Right cardiac atrium (tissue), 5 donors: ENCODE data around the gene RPS6KA3. TPM values are rescaled to one million over a fixed set of nuclear protein-coding genes. Genes with fewer than 3 reads are reported as not detected.
"Not testable (repeated sequence)": the region's sequence is repeated elsewhere in the genome, so short reads cannot be mapped to it uniquely, and the experiment has no call there.

Experiments used
- ATAC-seq, 2 donors: fragments of 200-7000 bp; cut with Tn5 transposase; one replicate each; pipeline versions ENCODE4 v1.8.0 to v1.9.1; 2020; ENCODE audit warnings: moderate library complexity in 2 of 2, mild to moderate bottlenecking in 1 of 2
- DNase-seq, 3 donors: peaks; one replicate each; pipeline ENCODE4 v3.0.0-alpha.2; 2020
- H3K27ac ChIP-seq: one replicate; pipeline ENCODE4 v1.5.1; 2013; ENCODE audit warnings: mild to moderate bottlenecking, low read length, control low read depth, moderate library complexity
- H3K27me3 ChIP-seq: one replicate; pipeline ENCODE4 v1.6.1; 2013; ENCODE audit not compliant: control insufficient read depth, insufficient read depth
- H3K4me1 ChIP-seq: one replicate; pipeline ENCODE4 v1.6.1; 2013; ENCODE audit warnings: low read length; ENCODE audit not compliant: control insufficient read depth, insufficient read depth
- H3K4me3 ChIP-seq: one replicate; pipeline ENCODE4 v1.5.1; 2013; ENCODE audit warnings: low read length, control low read depth
- H3K9me3 ChIP-seq: one replicate; pipeline ENCODE4 v1.6.1; 2013; ENCODE audit warnings: low read length; ENCODE audit not compliant: control insufficient read depth
- WGBS: extraction: QIAGEN DNeasy Blood & Tissue Kit; methylation state at CpG from one replicate; pipeline ENCODE4 v1.1.7; 2013; 5-methylcytosine and 5-hydroxymethylcytosine counted together
- intact Hi-C, 4 donors: fragments of 100-400 bp; cut with DNase I; formaldehyde crosslinking; loops; one replicate each; pipeline versions ENCODE4 v1.11.0 to v1.14.0; 2022 to 2023
- polyA plus RNA-seq: library from polyadenylated mRNA; stranded (reverse); fragments of 200-250 nt; gene quantifications from one replicate; pipeline ENCODE4 v1.2.3, GENCODE V29; 2013
- total RNA-seq, 4 donors: library from RNA; stranded (reverse); fragmentation: NEBNext Ultra II Directional; extraction: Animal tissue kit (Norgen Biotek cat#: 25700); gene quantifications; one replicate each; pipeline ENCODE4 v1.2.1, GENCODE V29; 2021
- donor health status: healthy with polysubstance abuse.
- donor health status: DM: no; HTN: yes; CAD: no.
- donor health status: DM: no; HTN: no; CAD: no.
- donor health status: DM: no; HTN: yes; CAD: no; lungs with severe emphysema.
- donor health status: DM: yes; HTN: yes; CAD: no.

The RPS6KA3 gene
- total and polyA plus RNA-seq, 5 donors = 11.1 to 37.4 (median 28.2) TPM

DNA sequence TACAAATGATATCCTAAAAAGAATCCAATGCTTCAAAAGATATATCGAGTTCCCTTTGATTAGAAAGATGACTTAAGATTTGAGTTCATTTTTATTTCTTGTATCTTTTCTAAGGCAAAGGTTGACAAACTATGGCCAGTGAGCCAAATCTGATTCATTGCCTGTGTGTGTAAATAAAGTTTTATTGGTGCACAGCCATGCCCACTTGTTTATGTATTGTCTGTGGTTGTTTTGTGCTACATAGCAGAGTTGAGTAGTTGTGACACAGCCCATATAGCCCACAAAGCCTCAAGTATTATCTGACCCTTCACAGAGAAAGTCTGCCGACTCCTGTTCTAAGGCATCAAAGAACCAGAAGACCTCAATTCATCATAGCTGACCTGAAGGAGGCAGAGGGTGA is 92.9 kb downstream of the RPS6KA3 start:
- no peaks in the 10 kb centered on the region for H3K27me3 ChIP-seq
- no peak overlapping the region for H3K27ac ChIP-seq
- 94% methylated on average over 2 of the region's 2 CpGs for WGBS
- DNase-seq = no peak
- no peak for ATAC-seq
- intact Hi-C loops = no loop called here
- no peak overlapping the region for H3K4me3 ChIP-seq
- no peaks in the 10 kb centered on the region for H3K4me1 ChIP-seq
- H3K9me3 ChIP-seq = no peaks in the 10 kb centered on the region

DNA sequence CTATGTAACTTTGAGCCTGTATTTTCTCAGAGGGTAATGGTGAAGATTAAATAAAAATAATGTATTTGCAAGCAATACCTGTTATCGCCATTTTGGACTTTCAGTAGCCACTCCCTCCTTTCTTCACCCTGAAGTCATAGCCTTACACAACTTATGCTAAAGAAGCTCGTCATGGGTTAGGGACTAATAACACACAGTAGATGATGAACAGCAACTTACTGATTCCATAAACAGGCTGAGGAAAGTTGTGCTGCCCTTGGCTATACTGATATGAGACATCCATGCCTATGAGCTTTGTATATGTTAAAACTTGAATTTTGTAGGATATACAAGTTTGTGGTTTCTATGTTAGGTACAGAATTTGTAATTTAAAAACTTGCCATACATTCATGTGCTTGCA is 93.4 kb downstream of the RPS6KA3 start:
- intact Hi-C loops = no loop called here

DNA sequence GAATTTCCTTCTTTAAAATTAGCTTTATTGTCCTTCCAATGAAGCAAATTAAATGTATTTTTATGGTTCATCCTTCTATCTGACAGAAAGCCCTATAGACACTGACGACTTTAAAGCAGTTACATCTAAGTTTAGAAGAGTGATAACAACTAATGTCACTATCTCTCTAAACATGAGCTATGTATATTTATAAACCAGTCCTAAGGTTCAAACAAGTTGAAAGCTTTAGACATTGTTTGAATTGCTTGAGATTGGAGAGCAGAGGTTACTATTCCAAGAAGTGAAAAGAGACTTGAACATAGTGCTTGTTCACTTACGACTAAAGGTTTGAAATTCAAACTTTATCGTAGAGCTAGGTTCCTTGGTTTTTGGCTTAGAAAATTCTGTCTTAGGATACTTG is 94.8 kb downstream of the RPS6KA3 start:
- no peak overlapping the region for H3K4me3 ChIP-seq
- 66% methylated on average over 3 of the region's 3 CpGs for WGBS
- intact Hi-C loops = no loop called here
- no peaks in the 10 kb centered on the region for H3K27me3 ChIP-seq
- H3K9me3 ChIP-seq = no peaks in the 10 kb centered on the region
- no peak overlapping the region for H3K27ac ChIP-seq
- no peak for ATAC-seq
- H3K4me1 ChIP-seq = no peaks in the 10 kb centered on the region
- DNase-seq = no peak

More for the DNA sequence above, 93.4 kb downstream of the RPS6KA3 start:
- Histone ChIP-seq H3K27ac (no peak overlapping the region), H3K27me3 (no peaks in the 10 kb centered on the region), H3K4me1 (no peaks in the 10 kb centered on the region), H3K4me3 (no peak overlapping the region), H3K9me3 (no peaks in the 10 kb centered on the region)
- ATAC-seq (no peak), DNase-seq (no peak)
- 97% methylated on average over 2 of the region's 2 CpGs for WGBS

DNA sequence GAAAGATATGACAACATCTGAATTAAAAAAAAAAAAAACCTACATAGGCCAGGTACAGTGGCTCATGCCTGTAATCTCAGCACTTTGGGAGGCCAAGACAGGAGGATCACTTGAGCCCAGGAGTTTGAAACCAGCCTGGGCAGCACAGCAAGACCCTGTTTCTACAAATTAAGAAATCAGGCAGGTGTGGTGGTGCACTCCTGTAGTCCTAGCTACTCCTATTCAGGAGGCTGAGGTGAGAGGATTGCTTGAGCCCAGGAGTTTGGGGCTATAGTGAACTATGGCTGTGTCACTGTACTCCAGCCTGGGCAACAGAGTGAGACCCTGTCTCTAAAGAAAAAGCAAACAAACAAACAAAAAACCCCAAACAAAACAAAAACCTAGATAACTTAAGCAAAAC is 104.2 kb downstream of the RPS6KA3 start:
- intact Hi-C loops, H3K4me1 ChIP-seq, ATAC-seq, H3K9me3 ChIP-seq, H3K27me3 ChIP-seq, DNase-seq, H3K27ac ChIP-seq, H3K4me3 ChIP-seq: not testable (repeated sequence)

DNA sequence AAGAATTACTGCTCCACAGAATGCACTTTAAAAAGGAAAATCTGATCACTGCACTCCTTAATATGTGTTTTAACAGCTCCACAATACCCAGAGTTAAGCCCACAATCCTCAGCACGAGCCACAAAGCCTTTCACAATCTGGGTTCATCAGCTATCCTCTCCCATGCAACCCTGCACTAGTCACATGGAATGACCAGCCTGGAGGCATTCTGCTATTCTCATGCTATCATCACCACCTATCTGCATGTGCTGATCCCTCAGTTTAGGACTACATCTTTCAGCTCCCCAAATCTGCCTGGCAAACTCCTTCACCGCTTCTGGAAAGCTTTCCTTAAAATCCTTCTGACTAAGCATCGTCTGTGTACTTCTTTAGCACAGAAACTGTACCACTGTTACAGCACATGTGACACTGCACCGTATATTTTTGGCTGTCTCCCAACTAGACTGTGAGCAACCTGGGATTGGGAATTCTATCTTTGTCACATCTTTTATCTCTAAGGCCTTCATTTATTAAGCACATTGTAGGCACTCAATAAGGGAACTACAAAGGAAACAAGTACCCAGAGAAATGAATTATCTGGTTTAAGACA is 106.8 kb downstream of the RPS6KA3 start:
- ATAC-seq = no peak
- Histone ChIP-seq H3K27me3 (no peaks in the 10 kb centered on the region), H3K4me3 (no peak overlapping the region), H3K27ac (no peak overlapping the region), H3K4me1 (no peaks in the 10 kb centered on the region), H3K9me3 (no peaks in the 10 kb centered on the region)
- intact Hi-C loops = no loop called here
- 73% methylated on average over 4 of the region's 4 CpGs for WGBS
- DNase-seq = no peak

DNA sequence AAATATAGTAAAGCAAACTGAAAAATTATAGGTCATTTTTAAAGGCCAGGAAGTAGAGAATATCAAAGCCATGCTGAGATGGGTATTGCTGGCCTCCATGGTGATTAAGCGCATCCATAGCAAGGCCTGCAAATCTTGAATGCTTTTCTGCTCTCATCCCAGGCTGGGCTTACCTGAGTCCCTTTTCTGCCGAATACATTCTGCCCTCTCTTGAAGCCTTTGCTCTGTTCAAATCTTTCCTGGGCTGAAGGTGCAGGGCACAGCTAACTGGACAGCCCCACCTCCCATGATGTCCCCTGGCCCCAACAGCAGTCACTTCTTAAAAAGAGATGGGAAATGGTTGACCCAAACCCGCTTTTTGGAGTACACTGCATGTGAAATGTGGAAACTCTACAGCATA is 115.0 kb downstream of the RPS6KA3 start:
- no peak overlapping the region for H3K27ac ChIP-seq
- no peak for ATAC-seq
- intact Hi-C loops = no loop called here
- WGBS = 99% methylated on average over 3 of the region's 3 CpGs
- H3K27me3 ChIP-seq = no peaks in the 10 kb centered on the region
- no peak for DNase-seq
- no peak overlapping the region for H3K4me3 ChIP-seq
- H3K4me1 ChIP-seq = no peaks in the 10 kb centered on the region
- H3K9me3 ChIP-seq = no peaks in the 10 kb centered on the region

DNA sequence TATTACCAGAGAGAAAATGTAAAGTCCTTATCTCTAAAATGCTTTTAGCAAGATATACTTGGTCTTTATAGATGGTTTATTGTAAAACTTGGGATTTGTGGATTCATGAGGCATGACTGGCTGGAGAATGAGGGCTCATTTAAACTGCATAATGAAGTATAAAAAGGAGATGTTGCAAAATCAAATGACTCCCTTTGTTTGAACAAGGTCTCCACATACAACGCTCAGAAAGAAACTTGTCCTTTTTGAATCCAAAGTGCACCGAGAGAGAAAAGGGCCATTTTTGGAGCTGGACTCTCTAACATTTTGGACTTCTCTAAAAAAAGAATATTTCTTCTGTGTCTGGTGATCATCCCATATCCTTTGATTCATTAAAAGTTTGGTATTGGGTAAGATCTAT is 117.4 kb downstream of the RPS6KA3 start:
- Histone ChIP-seq H3K9me3 (no peaks in the 10 kb centered on the region), H3K27ac (no peak overlapping the region), H3K4me3 (no peak overlapping the region), H3K4me1 (no peaks in the 10 kb centered on the region), H3K27me3 (no peaks in the 10 kb centered on the region)
- 94% methylated on average over 2 of the region's 2 CpGs for WGBS
- ATAC-seq (no peak), DNase-seq (no peak)
- intact Hi-C loops = no loop called here

DNA sequence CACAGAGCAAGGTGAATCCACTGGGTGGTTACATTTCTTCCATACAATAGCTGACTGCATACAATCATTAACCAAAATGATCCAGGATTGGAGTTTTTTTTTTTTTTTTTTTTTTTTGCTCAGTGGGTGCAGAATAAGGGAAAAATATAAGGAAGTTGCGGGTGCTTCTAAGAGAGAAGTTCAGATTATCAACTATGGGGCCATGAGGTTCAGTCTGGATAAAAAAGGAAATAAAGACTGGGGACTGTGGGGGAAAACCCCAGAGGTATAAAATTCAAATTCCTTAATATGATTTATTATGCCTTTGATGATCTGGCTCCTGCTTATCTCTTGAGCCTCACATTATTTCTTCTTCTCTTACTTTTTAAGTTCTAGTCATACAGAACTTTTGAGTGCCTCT is 119.1 kb downstream of the RPS6KA3 start:
- no peaks in the 10 kb centered on the region for H3K27me3 ChIP-seq
- H3K4me3 ChIP-seq = no peak overlapping the region
- 88% methylated on average over 1 of the region's 1 CpG for WGBS
- ATAC-seq (no peak), DNase-seq (no peak)
- no peaks in the 10 kb centered on the region for H3K4me1 ChIP-seq
- intact Hi-C loops = no loop called here
- no peak overlapping the region for H3K27ac ChIP-seq
- H3K9me3 ChIP-seq = no peaks in the 10 kb centered on the region

DNA sequence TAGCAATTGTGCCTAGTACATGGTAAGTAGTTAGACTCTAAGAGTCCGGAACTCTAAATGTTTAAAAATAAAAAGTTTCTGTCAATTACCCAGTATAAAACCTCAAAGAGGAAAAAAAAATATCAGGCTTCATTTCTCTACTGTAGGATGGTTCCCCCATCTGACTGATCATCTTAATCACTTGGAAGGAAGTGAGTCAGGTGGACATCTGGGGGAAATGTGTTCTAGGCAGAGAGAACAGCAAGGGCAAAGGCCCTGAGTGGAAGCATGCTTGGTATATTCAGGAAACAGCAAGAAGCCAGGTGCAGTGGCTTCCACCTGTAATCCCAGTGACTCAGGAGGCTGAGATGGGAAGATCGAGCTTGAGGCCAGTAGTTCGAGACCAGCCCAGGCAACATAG is 122.2 kb downstream of the RPS6KA3 start:
- no peak for DNase-seq
- no peak overlapping the region for H3K27ac ChIP-seq
- no peak for ATAC-seq
- H3K4me1 ChIP-seq = no peaks in the 10 kb centered on the region
- H3K4me3 ChIP-seq = no peak overlapping the region
- 69% methylated on average over 3 of the region's 3 CpGs for whole genome bisulfite sequencing
- H3K27me3 ChIP-seq = no peaks in the 10 kb centered on the region
- intact Hi-C loops = no loop called here
- no peaks in the 10 kb centered on the region for H3K9me3 ChIP-seq

DNA sequence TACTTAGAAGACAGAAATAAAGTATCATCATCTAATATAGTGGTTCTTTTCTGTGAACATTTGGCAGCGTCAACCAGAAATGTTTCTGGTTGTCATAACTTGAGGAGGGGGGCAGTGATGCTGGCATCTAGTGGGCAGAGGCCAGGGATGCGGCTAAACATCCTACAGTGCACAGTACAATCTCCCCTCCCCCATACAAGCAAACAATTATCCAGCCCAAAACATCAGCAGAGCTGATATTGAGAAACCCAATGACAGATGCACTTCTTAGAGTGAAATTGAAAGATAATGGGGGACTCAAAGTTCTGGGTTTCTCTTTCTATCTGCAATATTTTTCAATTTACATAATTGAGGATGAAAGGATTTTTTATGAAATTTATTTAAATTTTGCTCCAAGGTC is 123.1 kb downstream of the RPS6KA3 start:
- Histone ChIP-seq H3K27ac (no peak overlapping the region), H3K27me3 (no peaks in the 10 kb centered on the region), H3K4me1 (no peaks in the 10 kb centered on the region), H3K9me3 (no peaks in the 10 kb centered on the region), H3K4me3 (no peak overlapping the region)
- DNase-seq (no peak), ATAC-seq (no peak)
- WGBS = 61% methylated on average over 2 of the region's 2 CpGs
- intact Hi-C loops = no loop called here

DNA sequence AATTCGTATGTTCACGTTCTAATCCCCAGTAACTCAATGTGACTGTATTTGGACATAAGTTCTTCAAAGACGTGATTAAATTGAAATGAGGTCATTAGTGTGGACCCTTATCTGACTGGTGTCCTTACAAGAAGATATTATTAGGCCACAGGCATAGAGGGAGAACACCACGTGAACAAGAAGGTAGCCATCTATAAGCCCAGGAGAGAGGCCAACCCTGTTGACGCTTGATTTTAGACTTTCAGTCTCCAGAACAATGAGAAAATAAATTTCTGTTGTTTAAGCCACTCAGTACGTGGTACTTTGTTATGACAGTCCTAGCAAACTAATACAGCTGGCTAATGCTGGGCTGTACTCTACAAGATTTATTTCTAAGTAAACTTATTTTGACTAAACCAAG is 123.6 kb downstream of the RPS6KA3 start:
- H3K9me3 ChIP-seq = no peaks in the 10 kb centered on the region
- no peaks in the 10 kb centered on the region for H3K27me3 ChIP-seq
- WGBS = 56% methylated on average over 6 of the region's 6 CpGs
- DNase-seq (no peak), ATAC-seq (no peak)
- no peak overlapping the region for H3K4me3 ChIP-seq
- H3K27ac ChIP-seq = no peak overlapping the region
- no peaks in the 10 kb centered on the region for H3K4me1 ChIP-seq
- intact Hi-C loops = no loop called here
